Thyroid gland (tissue), 4 donors: ENCODE measurements around the gene DENND10.

Experiments
- POLR2A ChIP-seq, 2 donors: fragments of 450-650 bp; IDR thresholded peaks; one replicate each; pipeline ENCODE4 v1.6.1; 2017; ENCODE audit warnings: antibody characterized with exemption in 2 of 2, mild to moderate bottlenecking in 2 of 2, moderate library complexity in 1 of 2
- TF ChIP-seq, protein P1 (sequence below), 6 experiments: fragments of 200-600 bp in 3 of 6; fragments of 450-650 bp in 3 of 6; sonication (generic) in 3 of 6; IDR thresholded peaks; one replicate each; pipeline ENCODE4 v1.5.1; 2016 to 2019; ENCODE audit warnings: antibody characterized with exemption in 6 of 6, mild to moderate bottlenecking in 2 of 6, inconsistent platforms in 1 of 6, moderate library complexity in 1 of 6

DNA sequence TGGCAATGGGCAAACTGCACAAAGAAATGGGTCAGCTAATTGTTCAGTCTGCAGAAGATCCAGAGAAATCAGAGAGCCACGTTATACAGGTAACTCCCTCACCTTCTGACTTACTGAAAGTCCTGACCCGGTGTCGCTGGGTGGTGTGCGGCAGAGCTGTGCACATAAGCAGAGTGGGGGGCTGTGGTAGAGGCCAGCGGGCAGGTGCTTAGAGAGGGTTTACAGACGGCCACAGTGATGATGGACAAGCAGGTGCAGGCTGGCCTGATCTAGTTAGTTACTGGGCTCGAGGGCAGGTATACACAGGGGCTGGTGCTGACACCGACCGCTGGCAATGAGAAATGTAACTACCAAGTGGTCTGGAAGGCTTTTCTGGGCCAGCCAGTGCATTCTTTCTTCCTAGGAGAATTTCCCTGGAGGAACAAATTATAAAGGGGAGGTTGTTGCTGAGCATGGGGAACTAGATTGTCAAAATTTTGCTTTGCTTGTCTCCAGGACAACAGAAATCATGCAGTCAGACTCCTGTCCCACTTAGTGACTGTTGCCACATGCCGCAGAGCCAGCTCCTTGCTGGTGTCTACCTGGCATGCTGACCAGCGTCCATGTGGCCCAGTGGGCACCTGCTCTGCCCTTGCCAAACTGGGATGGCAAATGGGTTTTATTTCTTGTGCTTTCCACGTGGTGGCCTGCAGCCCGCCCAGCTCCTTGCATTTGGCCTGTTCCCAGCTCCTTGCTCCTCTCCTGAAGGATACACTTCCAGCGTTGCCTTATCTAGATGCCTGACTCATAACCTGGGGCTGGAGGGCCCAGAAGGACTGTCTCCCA is 28.8 kb downstream of the DENND10 start:
- TF ChIP-seq, protein P1, sequence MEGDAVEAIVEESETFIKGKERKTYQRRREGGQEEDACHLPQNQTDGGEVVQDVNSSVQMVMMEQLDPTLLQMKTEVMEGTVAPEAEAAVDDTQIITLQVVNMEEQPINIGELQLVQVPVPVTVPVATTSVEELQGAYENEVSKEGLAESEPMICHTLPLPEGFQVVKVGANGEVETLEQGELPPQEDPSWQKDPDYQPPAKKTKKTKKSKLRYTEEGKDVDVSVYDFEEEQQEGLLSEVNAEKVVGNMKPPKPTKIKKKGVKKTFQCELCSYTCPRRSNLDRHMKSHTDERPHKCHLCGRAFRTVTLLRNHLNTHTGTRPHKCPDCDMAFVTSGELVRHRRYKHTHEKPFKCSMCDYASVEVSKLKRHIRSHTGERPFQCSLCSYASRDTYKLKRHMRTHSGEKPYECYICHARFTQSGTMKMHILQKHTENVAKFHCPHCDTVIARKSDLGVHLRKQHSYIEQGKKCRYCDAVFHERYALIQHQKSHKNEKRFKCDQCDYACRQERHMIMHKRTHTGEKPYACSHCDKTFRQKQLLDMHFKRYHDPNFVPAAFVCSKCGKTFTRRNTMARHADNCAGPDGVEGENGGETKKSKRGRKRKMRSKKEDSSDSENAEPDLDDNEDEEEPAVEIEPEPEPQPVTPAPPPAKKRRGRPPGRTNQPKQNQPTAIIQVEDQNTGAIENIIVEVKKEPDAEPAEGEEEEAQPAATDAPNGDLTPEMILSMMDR (IDR thresholded peaks at IDR 0.05): no peak
- no peak for TF ChIP-seq POLR2A (IDR thresholded peaks at IDR 0.05)
